ENCODE results near the gene PHLDB2. TPM values are rescaled to one million over a fixed set of nuclear protein-coding genes. Genes with fewer than 3 reads are reported as not detected.

Gene PHLDB2
- total and polyA plus RNA-seq, 8 donors = 10.6 to 149 (median 29.0) TPM

DNA sequence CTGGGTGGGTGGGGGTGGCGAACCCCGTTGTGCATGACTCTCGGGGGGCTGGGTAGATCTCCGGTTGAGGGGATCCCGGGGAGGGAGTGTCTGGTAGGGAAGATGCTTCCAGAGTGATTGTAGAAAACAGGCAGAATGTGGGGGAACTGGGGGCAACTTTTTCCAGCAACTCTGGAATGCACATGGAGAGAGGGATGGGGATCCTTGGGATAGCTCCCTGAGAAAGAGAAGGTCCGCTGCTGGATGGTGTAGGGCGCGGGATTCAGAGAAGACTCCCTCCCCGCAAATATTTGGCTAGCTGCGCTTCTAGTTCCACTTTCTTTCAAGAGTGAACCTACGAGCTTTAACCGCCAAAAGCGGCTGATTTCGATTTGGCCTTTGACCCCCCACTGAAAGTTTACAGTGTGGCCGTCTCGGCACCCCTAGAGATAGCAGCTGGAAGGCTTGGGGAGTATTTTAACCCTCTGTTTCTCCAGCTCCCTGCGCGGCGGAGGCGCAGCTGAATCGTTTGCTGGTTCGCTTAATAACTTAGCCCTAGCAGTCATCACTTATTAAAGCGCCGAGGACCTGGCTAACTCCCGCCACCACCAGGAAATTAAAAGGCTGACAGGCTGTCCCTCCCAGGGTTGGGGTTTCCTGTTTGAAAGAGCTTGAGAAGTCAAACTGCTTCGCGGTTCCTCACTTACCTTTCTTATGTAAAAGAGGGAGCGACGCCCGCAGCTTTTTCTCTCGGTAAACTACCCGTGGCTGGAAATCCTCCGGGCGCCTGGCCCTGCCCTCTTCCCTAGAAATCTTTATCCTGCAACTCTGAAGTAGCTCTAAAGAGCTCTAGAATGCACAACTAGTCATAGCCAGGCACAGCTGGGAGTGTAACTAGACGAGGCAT, 1.2 kb downstream of the PHLDB2 start:
- no peaks in the 10 kb centered on the region for H3K27me3 ChIP-seq
- H3K36me3 ChIP-seq = no peaks in the 10 kb centered on the region
- H3K9me3 ChIP-seq = no peaks in the 10 kb centered on the region
- peak overlapping the region; percentile 83 to 97 (median 91) for H3K27ac ChIP-seq
- H3K4me1 ChIP-seq = peaks cover 10 to 66% (median 49%) of the 10 kb centered on the region in 4 donors
- 0 to 1% (median 0%) methylated on average over 28 to 35 of the region's 35 CpGs for WGBS, 5 donors
- DNase-seq = peak; percentile 75 to 94
- H3K4me3 ChIP-seq = peak overlapping the region; percentile 57 to 85 (median 80)
- TF ChIP-seq, protein P1, sequence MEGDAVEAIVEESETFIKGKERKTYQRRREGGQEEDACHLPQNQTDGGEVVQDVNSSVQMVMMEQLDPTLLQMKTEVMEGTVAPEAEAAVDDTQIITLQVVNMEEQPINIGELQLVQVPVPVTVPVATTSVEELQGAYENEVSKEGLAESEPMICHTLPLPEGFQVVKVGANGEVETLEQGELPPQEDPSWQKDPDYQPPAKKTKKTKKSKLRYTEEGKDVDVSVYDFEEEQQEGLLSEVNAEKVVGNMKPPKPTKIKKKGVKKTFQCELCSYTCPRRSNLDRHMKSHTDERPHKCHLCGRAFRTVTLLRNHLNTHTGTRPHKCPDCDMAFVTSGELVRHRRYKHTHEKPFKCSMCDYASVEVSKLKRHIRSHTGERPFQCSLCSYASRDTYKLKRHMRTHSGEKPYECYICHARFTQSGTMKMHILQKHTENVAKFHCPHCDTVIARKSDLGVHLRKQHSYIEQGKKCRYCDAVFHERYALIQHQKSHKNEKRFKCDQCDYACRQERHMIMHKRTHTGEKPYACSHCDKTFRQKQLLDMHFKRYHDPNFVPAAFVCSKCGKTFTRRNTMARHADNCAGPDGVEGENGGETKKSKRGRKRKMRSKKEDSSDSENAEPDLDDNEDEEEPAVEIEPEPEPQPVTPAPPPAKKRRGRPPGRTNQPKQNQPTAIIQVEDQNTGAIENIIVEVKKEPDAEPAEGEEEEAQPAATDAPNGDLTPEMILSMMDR (IDR thresholded peaks at IDR 0.05) = peak in 5 of 7 experiments; percentile 19 to 61 (median 37)
- TF ChIP-seq POLR2AphosphoS5 (IDR thresholded peaks at IDR 0.05) (peak; percentile 34 to 74 (median 60)), POLR2A (IDR thresholded peaks at IDR 0.05) (peak in 1 of 4 donors; percentile 25), EP300 (IDR thresholded peaks at IDR 0.05) (no peak)
- intact Hi-C loops (cut with DNase I; ENCODE audit: low total_unique reads) = loop anchor here (10.0 kb wide), 2 partner anchors 105 to 135 kb away; no protein-coding TSS in a partner anchor

DNA sequence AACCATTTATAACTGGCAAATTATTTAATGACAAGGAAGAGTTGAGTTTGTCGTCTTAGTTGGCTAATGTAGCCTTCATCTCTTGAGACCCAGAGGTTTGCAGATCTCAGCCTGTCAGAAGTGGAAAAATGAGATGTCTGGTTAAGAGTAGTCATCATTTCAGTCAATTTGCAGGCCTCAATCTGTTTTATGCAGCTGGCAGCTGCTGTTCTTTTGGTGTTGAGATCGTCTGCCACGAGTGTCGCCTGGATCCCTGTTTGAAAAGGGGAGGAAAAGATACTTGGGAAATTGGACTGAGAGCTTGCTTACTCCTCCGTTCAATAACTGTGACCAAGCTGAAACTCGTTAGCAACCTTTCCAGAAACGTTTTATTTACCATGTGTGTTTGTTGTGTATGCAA, 2.3 kb downstream of the PHLDB2 start:
- DNase-seq = peak in 1 of 2 donors; percentile 37
- H3K27me3 ChIP-seq = no peaks in the 10 kb centered on the region
- 50 to 71% (median 61%) methylated on average over 7 of the region's 7 CpGs for WGBS, 5 donors
- H3K9me3 ChIP-seq = no peaks in the 10 kb centered on the region
- H3K36me3 ChIP-seq = no peaks in the 10 kb centered on the region
- no peak for TF ChIP-seq POLR2AphosphoS5 (IDR thresholded peaks at IDR 0.05)
- TF ChIP-seq EP300 (IDR thresholded peaks at IDR 0.05) = no peak
- TF ChIP-seq POLR2A (IDR thresholded peaks at IDR 0.05) = no peak
- TF ChIP-seq, protein P1 (IDR thresholded peaks at IDR 0.05) = no peak
- peak overlapping the region; percentile 57 to 85 (median 80) for H3K4me3 ChIP-seq
- intact Hi-C loops (cut with DNase I; ENCODE audit: low total_unique reads) = no loop called here
- H3K4me1 ChIP-seq = peaks cover 19 to 74% (median 58%) of the 10 kb centered on the region in 4 donors
- H3K27ac ChIP-seq = peak overlapping the region in 4 of 5 donors; percentile 83 to 97 (median 92)

DNA sequence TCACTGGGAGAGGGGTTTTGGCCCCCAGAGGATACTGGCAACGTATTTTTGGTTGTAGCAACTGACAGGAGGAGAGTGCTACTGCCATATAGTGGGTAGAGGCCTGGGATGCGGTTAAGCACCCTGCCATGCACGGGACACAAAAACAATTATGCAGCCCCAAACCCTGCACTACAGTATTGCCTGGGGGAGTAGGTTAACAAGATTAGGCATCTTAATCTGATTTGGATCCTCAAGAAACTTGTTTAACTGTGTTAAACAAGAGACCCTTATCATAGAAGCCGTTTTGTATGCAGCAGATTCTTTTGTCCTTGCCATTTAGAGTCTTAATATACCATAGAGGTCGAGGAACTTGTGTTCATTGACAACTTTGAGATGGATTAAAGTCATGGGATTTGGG, 3.4 kb downstream of the PHLDB2 start:
- peak overlapping the region in 2 of 4 donors; percentile 79 to 81 for H3K4me3 ChIP-seq
- peaks cover 23 to 83% (median 62%) of the 10 kb centered on the region in 4 donors for H3K4me1 ChIP-seq

DNA sequence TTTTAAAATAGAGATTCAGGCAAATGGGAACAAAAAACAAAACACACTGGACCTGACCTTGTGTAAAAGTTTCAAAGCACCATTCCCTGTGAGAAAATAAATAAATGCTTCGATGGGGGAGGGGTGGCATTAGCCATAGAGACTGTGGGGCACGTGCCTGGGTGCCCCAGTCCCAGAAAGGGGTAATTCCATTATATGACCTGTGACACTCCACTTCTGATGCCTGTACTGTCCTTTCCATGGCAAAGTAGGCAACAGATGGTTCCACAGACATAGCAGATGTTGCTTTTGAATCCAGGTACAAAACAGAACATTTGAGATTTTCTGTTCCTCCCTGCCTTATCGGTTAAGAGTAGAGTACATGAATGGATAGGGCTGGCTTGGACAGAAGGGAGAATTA, 3.9 kb downstream of the PHLDB2 start:
- no peak overlapping the region for H3K4me3 ChIP-seq
- no peak for DNase-seq
- H3K36me3 ChIP-seq = no peaks in the 10 kb centered on the region
- WGBS, 5 donors = 49 to 77% (median 74%) methylated on average over 3 of the region's 3 CpGs
- H3K9me3 ChIP-seq = no peaks in the 10 kb centered on the region
- H3K4me1 ChIP-seq = peaks cover 23 to 89% (median 64%) of the 10 kb centered on the region in 4 donors
- intact Hi-C loops (cut with DNase I; ENCODE audit: low total_unique reads) = no loop called here
- no peak for TF ChIP-seq POLR2A (IDR thresholded peaks at IDR 0.05)
- TF ChIP-seq POLR2AphosphoS5 (IDR thresholded peaks at IDR 0.05) = no peak
- TF ChIP-seq, protein P1 (IDR thresholded peaks at IDR 0.05) = no peak
- no peak for TF ChIP-seq EP300 (IDR thresholded peaks at IDR 0.05)
- peak overlapping the region in 4 of 5 donors; percentile 1 to 97 (median 92) for H3K27ac ChIP-seq
- H3K27me3 ChIP-seq = no peaks in the 10 kb centered on the region

More for the DNA sequence above, 3.4 kb downstream of the PHLDB2 start:
- no peaks in the 10 kb centered on the region for H3K9me3 ChIP-seq
- H3K36me3 ChIP-seq = no peaks in the 10 kb centered on the region
- intact Hi-C loops (cut with DNase I; ENCODE audit: low total_unique reads) = no loop called here
- H3K27ac ChIP-seq = peak overlapping the region in 4 of 5 donors; percentile 83 to 97 (median 92)
- no peak for DNase-seq
- WGBS, 5 donors = 70 to 80% (median 74%) methylated on average over 5 of the region's 5 CpGs
- no peaks in the 10 kb centered on the region for H3K27me3 ChIP-seq
- no peak for TF ChIP-seq POLR2AphosphoS5 (IDR thresholded peaks at IDR 0.05)
- TF ChIP-seq POLR2A (IDR thresholded peaks at IDR 0.05) = no peak
- TF ChIP-seq, protein P1 (IDR thresholded peaks at IDR 0.05) = no peak
- TF ChIP-seq EP300 (IDR thresholded peaks at IDR 0.05) = no peak

Data from stomach (tissue), 9 donors.